HepG2 (cell line): ENCODE data around the gene CNRIP1. TPM values are rescaled to one million over a fixed set of nuclear protein-coding genes. Genes with fewer than 3 reads are reported as not detected.

ENCODE experiments used
- ATAC-seq: fragments of 200-7000 bp; cut with Tn5 transposase; 3 replicates; pipeline ENCODE4 v1.9.1; 2020; ENCODE audit warnings: mild to moderate bottlenecking, moderate library complexity
- BruUV-seq: library from RNA; stranded (reverse); fragments of 400-500 nt; replicated peaks from 2 replicates; lab custom pipeline; 2021; lab: Mats Ljungman, UMichigan
- CTCF ChIA-PET: fragments of 300-600 bp; formaldehyde crosslinking; extraction: SDS; loops from one replicate; lab custom pipeline; 2021; ENCODE audit warnings: low total read pairs, inconsistent platforms, low intra/inter-chr PET ratio; lab: Yijun Ruan, JAX
- POLR2A ChIA-PET: fragments of 350-600 bp; sonication (Branson Sonifier 250); formaldehyde crosslinking; loops from one replicate; lab custom pipeline; 2020; ENCODE audit warnings: antibody characterized with exemption, inconsistent platforms; lab: Yijun Ruan, JAX
- DNase-seq: peaks from one replicate; pipeline ENCODE4 v3.0.0-alpha.2; 2015; ENCODE audit warnings: low spot score
- FAIRE-seq: peaks from 3 replicates; lab custom pipeline; 2011; peaks lifted over from hg19 to GRCh38; lab: Jason Lieb, UNC
- H2AFZ ChIP-seq: one replicate; pipeline ENCODE4 v1.6.1; 2011; ENCODE audit warnings: low read length, inconsistent platforms
- H3K27ac ChIP-seq: fragments of 300-600 bp; 3 replicates; pipeline ENCODE4 v1.8.0; 2011; ENCODE audit warnings: mixed run types, mild to moderate bottlenecking, mixed read lengths, low read length, inconsistent platforms; ENCODE audit not compliant: insufficient read depth; ENCODE audit errors: extremely low read length
- H3K27me3 ChIP-seq, 2 experiments: fragments of 200-600 bp in 1 of 2; 2 replicates in 1 of 2; 3 replicates in 1 of 2; pipeline versions ENCODE4 v1.6.0 to v1.8.0; 2011; ENCODE audit warnings: low read length in 2 of 2, mild to moderate bottlenecking in 2 of 2, moderate library complexity in 2 of 2, inconsistent platforms in 1 of 2; ENCODE audit not compliant: insufficient read depth in 2 of 2, control insufficient read depth in 1 of 2
- H3K36me3 ChIP-seq, 2 experiments: fragments of 200-600 bp in 1 of 2; replicated peaks in 1 of 2; 2 replicates in 1 of 2; 3 replicates in 1 of 2; pipeline versions ENCODE4 v1.5.1 to v1.8.0; 2011; ENCODE audit warnings: low read length in 2 of 2, inconsistent platforms in 1 of 2; ENCODE audit not compliant: insufficient read depth in 2 of 2, control insufficient read depth in 1 of 2
- H3K4me1 ChIP-seq: 2 replicates; pipeline ENCODE4 v1.5.1; 2012; ENCODE audit warnings: low read length, inconsistent platforms; ENCODE audit not compliant: insufficient read depth
- H3K4me2 ChIP-seq: 2 replicates; pipeline ENCODE4 v1.6.0; 2011; ENCODE audit warnings: low read depth, low read length, inconsistent platforms
- H3K4me3 ChIP-seq, 3 experiments: fragments of 200-600 bp in 1 of 3; sonication (generic), shearing (Covaris generic) in 1 of 3; replicated peaks in 1 of 3; 2 replicates each; pipeline ENCODE4 v1.5.1; 2011 to 2016; ENCODE audit warnings: low read length in 3 of 3, inconsistent platforms in 2 of 3, low read depth in 2 of 3, mild to moderate bottlenecking in 2 of 3, control low read depth in 1 of 3, mixed read lengths in 1 of 3; ENCODE audit not compliant: insufficient read depth in 1 of 3
- H3K79me2 ChIP-seq: one replicate; pipeline ENCODE4 v1.6.1; 2011; ENCODE audit warnings: low read length, inconsistent platforms; ENCODE audit not compliant: insufficient read depth
- H3K9ac ChIP-seq: 2 replicates; pipeline ENCODE4 v1.6.0; 2011; ENCODE audit warnings: mild to moderate bottlenecking, low read depth, low read length, inconsistent platforms; ENCODE audit not compliant: insufficient read depth
- H3K9me3 ChIP-seq: 2 replicates; pipeline ENCODE4 v1.5.1; 2012; ENCODE audit warnings: mild to moderate bottlenecking, low read length
- H4K20me1 ChIP-seq: 2 replicates; pipeline ENCODE4 v1.6.0; 2011; ENCODE audit warnings: inconsistent platforms, mild to moderate bottlenecking, low read length, moderate library complexity; ENCODE audit not compliant: insufficient read depth
- ELF1 ChIP-seq: sonication (generic); formaldehyde crosslinking; IDR thresholded peaks from 2 replicates; pipeline ENCODE4 v1.4.0; 2020; ENCODE audit warnings: missing genetic modification reagents
- FOXA3 ChIP-seq: IDR thresholded peaks from 2 replicates; pipeline ENCODE4 v1.6.1; 2016; ENCODE audit warnings: missing genetic modification reagents, missing compliant biosample characterization
- ISL2 ChIP-seq: sonication (generic); formaldehyde crosslinking; IDR thresholded peaks from 2 replicates; pipeline ENCODE4 v1.5.0; 2020; ENCODE audit warnings: missing genetic modification reagents
- MED8 ChIP-seq: sonication (generic); formaldehyde crosslinking; IDR thresholded peaks from 2 replicates; pipeline ENCODE4 v1.8.1; 2023; ENCODE audit warnings: mild to moderate bottlenecking, missing genetic modification reagents; ENCODE audit not compliant: insufficient replicate concordance
- PCBP1 ChIP-seq: fragments of 200-400 bp; formaldehyde crosslinking; IDR thresholded peaks from 2 replicates; pipeline ENCODE4 v1.6.1; 2017; ENCODE audit warnings: mild to moderate bottlenecking, low read depth, low read length, borderline replicate concordance
- POGZ ChIP-seq: sonication (generic); formaldehyde crosslinking; IDR thresholded peaks from 2 replicates; pipeline ENCODE4 v1.4.0; 2020; ENCODE audit warnings: mild to moderate bottlenecking, missing genetic modification reagents
- SIN3A ChIP-seq: IDR thresholded peaks from 2 replicates; pipeline ENCODE4 v1.6.1; 2011; ENCODE audit warnings: low read depth, mild to moderate bottlenecking, control low read depth, low read length, borderline replicate concordance
- TMF1 ChIP-seq: sonication (generic); formaldehyde crosslinking; IDR thresholded peaks from 2 replicates; pipeline ENCODE4 v1.8.1; 2022; ENCODE audit warnings: low read depth, missing genetic modification reagents
- ZNF230 ChIP-seq: sonication (generic); formaldehyde crosslinking; IDR thresholded peaks from 2 replicates; pipeline ENCODE4 v1.4.0; 2020; ENCODE audit warnings: mild to moderate bottlenecking, missing genetic modification reagents
- ZNF3 ChIP-seq: IDR thresholded peaks from 2 replicates; pipeline ENCODE4 v1.7.0; 2017; ENCODE audit warnings: inconsistent platforms
- ZNF335 ChIP-seq: sonication (generic); formaldehyde crosslinking; IDR thresholded peaks from 2 replicates; pipeline ENCODE4 v1.4.0; 2020; ENCODE audit warnings: missing genetic modification reagents
- ZNF337 ChIP-seq: sonication (generic); formaldehyde crosslinking; IDR thresholded peaks from 2 replicates; pipeline ENCODE4 v1.5.1; 2020; ENCODE audit warnings: missing genetic modification reagents, low read depth, mild to moderate bottlenecking, borderline replicate concordance
- ZNF430 ChIP-seq: sonication (generic); formaldehyde crosslinking; IDR thresholded peaks from 2 replicates; pipeline ENCODE4 v1.9.0; 2021; ENCODE audit warnings: mild to moderate bottlenecking, missing genetic modification reagents
- WGBS: methylation state at CpG from one replicate; pipeline ENCODE4 v1.1.6; 2017; ENCODE audit warnings: low lambda C conversion rate; 5-methylcytosine and 5-hydroxymethylcytosine counted together
- in situ Hi-C: cut with HindIII; loops from 2 replicates; pipeline ENCODE4 v1.10.0; 2017; ENCODE audit warnings: low pct_unique_long_range_greater_than_20kb; ENCODE audit not compliant: extremely low pct_ligation_motif_present
- intact Hi-C: fragments of 100-400 bp; cut with micrococcal nuclease; formaldehyde crosslinking; loops from one replicate; pipeline ENCODE4 v1.10.0; 2022; ENCODE audit not compliant: unreplicated experiment
- polyA plus RNA-seq, 8 experiments: library from polyadenylated mRNA; depleted of rRNA in 3 of 8; stranded (reverse) in 7 of 8; unstranded in 1 of 8; fragments of >200 nt; fragmentation: Illumina TruSeq in 4 of 8; extraction: Trizol in 4 of 8; gene quantifications; 2 replicates each; pipeline versions ENCODE4 v1.2.1 to v1.2.3, GENCODE V29; 2011 to 2016; ENCODE audit warnings: low read depth in 4 of 8, missing spikeins in 1 of 8, mixed read lengths in 1 of 8; ENCODE audit not compliant: insufficient read depth in 1 of 8
- total RNA-seq, 5 experiments: library from RNA; depleted of rRNA; stranded (reverse); fragments of >200 nt; fragmentation: Illumina TruSeq; extraction: Trizol; gene quantifications; 2 replicates each; pipeline ENCODE4 v1.2.3, GENCODE V29; 2016; ENCODE audit warnings: low read depth in 1 of 5
- TF ChIP-seq, protein P1 (sequence below): sonication (generic); formaldehyde crosslinking; IDR thresholded peaks from 2 replicates; pipeline ENCODE4 v1.4.0; 2020; ENCODE audit warnings: missing genetic modification reagents, mild to moderate bottlenecking, borderline replicate concordance
- TF ChIP-seq, protein P2 (sequence below): sonication (generic); formaldehyde crosslinking; IDR thresholded peaks from 2 replicates; pipeline ENCODE4 v1.4.0; 2020; ENCODE audit warnings: mild to moderate bottlenecking, missing genetic modification reagents, borderline replicate concordance
- TF ChIP-seq, protein P3 (sequence below): sonication (generic); formaldehyde crosslinking; IDR thresholded peaks from 2 replicates; pipeline ENCODE4 v1.5.0; 2020; ENCODE audit warnings: mild to moderate bottlenecking, missing genetic modification reagents, moderate library complexity

Gene CNRIP1
- total and polyA plus RNA-seq, 2 of the 13 experiments (the other 11 are each of a cell fraction or from before 2014, with no cell fraction given), result not detected

DNA sequence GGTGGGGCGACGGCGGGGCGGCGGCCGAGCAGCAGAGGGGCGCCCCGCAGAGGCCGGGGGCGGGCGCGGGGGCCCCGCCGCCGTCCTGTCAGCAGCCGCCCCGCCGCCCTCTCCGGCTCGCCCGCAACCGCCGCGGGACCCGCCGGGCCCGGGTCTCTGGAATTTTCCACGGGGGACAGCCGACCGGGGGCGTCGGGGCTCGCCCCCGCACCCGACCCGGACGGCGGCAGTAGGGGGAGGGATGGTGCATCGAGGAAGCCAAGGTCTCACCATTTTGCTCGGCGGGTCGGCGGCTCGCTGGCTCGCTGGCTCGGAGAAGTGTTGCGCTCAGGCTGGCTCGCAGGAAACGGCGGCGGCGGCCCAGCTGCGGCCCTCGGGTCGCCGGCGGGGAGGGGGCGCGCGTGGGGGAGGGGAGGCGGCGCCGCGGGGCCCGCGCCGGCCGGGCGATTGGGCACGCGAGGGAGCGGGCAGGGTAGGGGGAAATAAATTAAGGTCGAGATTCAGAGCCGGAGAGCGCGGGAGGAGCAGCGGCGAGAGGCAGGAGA is 67.8 kb downstream of the CNRIP1 start (continued):
- TF ChIP-seq, protein P1, sequence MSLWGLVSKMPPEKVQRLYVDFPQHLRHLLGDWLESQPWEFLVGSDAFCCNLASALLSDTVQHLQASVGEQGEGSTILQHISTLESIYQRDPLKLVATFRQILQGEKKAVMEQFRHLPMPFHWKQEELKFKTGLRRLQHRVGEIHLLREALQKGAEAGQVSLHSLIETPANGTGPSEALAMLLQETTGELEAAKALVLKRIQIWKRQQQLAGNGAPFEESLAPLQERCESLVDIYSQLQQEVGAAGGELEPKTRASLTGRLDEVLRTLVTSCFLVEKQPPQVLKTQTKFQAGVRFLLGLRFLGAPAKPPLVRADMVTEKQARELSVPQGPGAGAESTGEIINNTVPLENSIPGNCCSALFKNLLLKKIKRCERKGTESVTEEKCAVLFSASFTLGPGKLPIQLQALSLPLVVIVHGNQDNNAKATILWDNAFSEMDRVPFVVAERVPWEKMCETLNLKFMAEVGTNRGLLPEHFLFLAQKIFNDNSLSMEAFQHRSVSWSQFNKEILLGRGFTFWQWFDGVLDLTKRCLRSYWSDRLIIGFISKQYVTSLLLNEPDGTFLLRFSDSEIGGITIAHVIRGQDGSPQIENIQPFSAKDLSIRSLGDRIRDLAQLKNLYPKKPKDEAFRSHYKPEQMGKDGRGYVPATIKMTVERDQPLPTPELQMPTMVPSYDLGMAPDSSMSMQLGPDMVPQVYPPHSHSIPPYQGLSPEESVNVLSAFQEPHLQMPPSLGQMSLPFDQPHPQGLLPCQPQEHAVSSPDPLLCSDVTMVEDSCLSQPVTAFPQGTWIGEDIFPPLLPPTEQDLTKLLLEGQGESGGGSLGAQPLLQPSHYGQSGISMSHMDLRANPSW (CRISPR knock-in tag), result no peak
- TF ChIP-seq MED8, result no peak
- no peak for TF ChIP-seq ELF1 (CRISPR knock-in tag)
- no peak for TF ChIP-seq TMF1 (CRISPR knock-in tag)
- TF ChIP-seq ZNF430, result no peak

DNA sequence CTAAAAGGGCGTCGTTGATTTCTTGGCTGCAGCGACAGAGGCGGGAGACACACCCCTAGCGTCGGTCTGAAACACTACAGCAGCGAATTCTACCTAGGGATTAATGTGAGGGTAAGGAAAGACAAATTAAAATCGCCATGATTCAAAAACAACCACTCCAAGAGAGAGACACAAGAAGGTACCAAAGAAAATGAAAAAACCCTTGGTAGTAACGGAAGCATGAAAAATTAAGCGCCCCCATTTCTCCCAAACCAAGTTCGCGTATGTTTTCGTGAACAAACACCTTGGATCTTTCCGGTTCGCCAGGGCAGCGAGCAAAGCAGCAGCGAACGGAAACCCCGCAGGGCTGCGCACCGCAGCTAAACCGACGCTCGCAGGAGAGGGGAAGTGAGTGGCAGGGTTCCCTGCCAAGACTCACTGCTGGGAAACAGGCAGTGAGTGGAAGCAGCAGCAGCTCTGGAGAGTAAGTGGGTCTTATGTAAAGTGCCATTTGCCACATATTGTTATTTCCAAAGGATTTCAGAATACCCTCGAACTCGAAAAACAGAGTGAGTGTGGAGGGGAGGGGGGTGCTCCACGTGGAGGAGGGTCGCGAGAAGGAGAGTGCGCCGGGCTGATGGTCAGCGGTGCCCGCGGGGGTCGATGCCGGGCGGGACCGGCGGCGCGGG is 68.4 kb downstream of the CNRIP1 start:
- peak overlapping the region; percentile 83 to 97 (median 96) for H3K4me3 ChIP-seq
- in situ Hi-C loops (no loop called here), intact Hi-C loops (loop anchor here (1.0 to 5.0 kb wide), 6 partner anchors 15 to 189 kb away; partner anchors contain the start of gene C1D)
- peak; percentile 84 for DNase-seq
- H3K9me3 ChIP-seq, result no peaks in the 10 kb centered on the region
- ChIA-PET POLR2A (interaction anchor here (3.8 kb wide), 1 partner anchor 94 kb away, joined by 26 read pairs; the partner anchor contains the start of gene PNO1), CTCF (interaction anchor here (1.2 to 1.8 kb wide), 2 partner anchors 56 to 129 kb away, joined by 3 to 9 read pairs; no protein-coding TSS in a partner anchor)
- peaks cover 0 to 11% of the 10 kb centered on the region in 2 experiments; a peak in 2 of 5 replicates for H3K36me3 ChIP-seq
- FAIRE-seq, result peak; percentile 75
- H4K20me1 ChIP-seq, result peaks cover 46% of the 10 kb centered on the region
- peak; percentile 79 for ATAC-seq
- peaks cover 66% of the 10 kb centered on the region for H3K79me2 ChIP-seq
- peak overlapping the region; percentile 95 for H3K9ac ChIP-seq
- BruUV-seq, result no TSS peak
- 1% methylated on average over 36 of the region's 41 CpGs for WGBS
- no peak overlapping the region for H2AFZ ChIP-seq
- H3K27ac ChIP-seq, result peak overlapping the region; percentile 94
- H3K4me2 ChIP-seq, result peak overlapping the region; percentile 87
- H3K27me3 ChIP-seq, result no peaks in the 10 kb centered on the region; a peak in 1 of 5 replicates
- peaks cover 54% of the 10 kb centered on the region for H3K4me1 ChIP-seq
- TF ChIP-seq FOXA3 (CRISPR knock-in tag), result no peak; the same call in 1 of the 2 replicates
- no peak for TF ChIP-seq ZNF3
- 0 out of 2 replicates have a peak, but pooled peaks have one; percentile 24 for TF ChIP-seq ISL2 (CRISPR knock-in tag)
- no peak for TF ChIP-seq ZNF230 (CRISPR knock-in tag)
- TF ChIP-seq, protein P2, sequence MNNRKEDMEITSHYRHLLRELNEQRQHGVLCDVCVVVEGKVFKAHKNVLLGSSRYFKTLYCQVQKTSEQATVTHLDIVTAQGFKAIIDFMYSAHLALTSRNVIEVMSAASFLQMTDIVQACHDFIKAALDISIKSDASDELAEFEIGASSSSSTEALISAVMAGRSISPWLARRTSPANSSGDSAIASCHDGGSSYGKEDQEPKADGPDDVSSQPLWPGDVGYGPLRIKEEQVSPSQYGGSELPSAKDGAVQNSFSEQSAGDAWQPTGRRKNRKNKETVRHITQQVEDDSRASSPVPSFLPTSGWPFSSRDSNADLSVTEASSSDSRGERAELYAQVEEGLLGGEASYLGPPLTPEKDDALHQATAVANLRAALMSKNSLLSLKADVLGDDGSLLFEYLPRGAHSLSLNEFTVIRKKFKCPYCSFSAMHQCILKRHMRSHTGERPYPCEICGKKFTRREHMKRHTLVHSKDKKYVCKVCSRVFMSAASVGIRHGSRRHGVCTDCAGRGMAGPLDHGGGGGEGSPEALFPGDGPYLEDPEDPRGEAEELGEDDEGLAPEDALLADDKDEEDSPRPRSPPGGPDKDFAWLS (CRISPR knock-in tag), result no peak
- no peak for TF ChIP-seq POGZ (CRISPR knock-in tag)
- TF ChIP-seq, protein P3, sequence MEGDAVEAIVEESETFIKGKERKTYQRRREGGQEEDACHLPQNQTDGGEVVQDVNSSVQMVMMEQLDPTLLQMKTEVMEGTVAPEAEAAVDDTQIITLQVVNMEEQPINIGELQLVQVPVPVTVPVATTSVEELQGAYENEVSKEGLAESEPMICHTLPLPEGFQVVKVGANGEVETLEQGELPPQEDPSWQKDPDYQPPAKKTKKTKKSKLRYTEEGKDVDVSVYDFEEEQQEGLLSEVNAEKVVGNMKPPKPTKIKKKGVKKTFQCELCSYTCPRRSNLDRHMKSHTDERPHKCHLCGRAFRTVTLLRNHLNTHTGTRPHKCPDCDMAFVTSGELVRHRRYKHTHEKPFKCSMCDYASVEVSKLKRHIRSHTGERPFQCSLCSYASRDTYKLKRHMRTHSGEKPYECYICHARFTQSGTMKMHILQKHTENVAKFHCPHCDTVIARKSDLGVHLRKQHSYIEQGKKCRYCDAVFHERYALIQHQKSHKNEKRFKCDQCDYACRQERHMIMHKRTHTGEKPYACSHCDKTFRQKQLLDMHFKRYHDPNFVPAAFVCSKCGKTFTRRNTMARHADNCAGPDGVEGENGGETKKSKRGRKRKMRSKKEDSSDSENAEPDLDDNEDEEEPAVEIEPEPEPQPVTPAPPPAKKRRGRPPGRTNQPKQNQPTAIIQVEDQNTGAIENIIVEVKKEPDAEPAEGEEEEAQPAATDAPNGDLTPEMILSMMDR (CRISPR knock-in tag), result peak; percentile 72
- peak; percentile 79 for TF ChIP-seq ZNF335
- TF ChIP-seq PCBP1, result 0 out of 2 replicates have a peak, but pooled peaks have one; percentile 14
- peak; percentile 28; the same call in 1 of the 2 replicates for TF ChIP-seq SIN3A
- peak; percentile 69; the same call in 1 of the 2 replicates for TF ChIP-seq ZNF337 (CRISPR knock-in tag)
